HCT116 (cell line): ENCODE measurements around the gene NCAN. TPM values are rescaled to one million over a fixed set of nuclear protein-coding genes. Genes with fewer than 3 reads are reported as not detected.

ENCODE experiments used
- ATAC-seq: fragments of 200-7000 bp; cut with Tn5 transposase; 2 replicates; pipeline ENCODE4 v1.9.1; 2020; ENCODE audit warnings: mild to moderate bottlenecking, moderate library complexity
- BruUV-seq: library from RNA; stranded (reverse); fragments of 400-500 nt; replicated peaks from 2 replicates; lab custom pipeline; 2021; lab: Mats Ljungman, UMichigan
- CTCF ChIA-PET: fragments of 300-600 bp; sonication (Branson Sonifier 250); formaldehyde crosslinking; loops from one replicate; lab custom pipeline; 2021; ENCODE audit warnings: antibody characterized with exemption; lab: Charles Lee
- POLR2A ChIA-PET: fragments of 300-600, 350-600 bp; sonication (Branson Sonifier 250); formaldehyde crosslinking; loops from one replicate; lab custom pipeline; 2021; ENCODE audit warnings: antibody characterized with exemption; lab: Charles Lee
- RAD21 ChIA-PET, 2 experiments: fragments of 300-600 bp; sonication (Branson Sonifier 250); formaldehyde crosslinking; loops; one replicate each; lab custom pipeline; 2023; ENCODE audit warnings: low total read pairs in 2 of 2; ENCODE audit not compliant: uncharacterized antibody in 2 of 2, unreplicated experiment in 2 of 2, low non-redundant PET in 1 of 2; lab: Charles Lee
- DNase-seq: peaks from one replicate; pipeline ENCODE4 v3.0.0-alpha.2; 2010; ENCODE audit warnings: low read depth, low spot score
- H2AFZ ChIP-seq: fragments of 200-600 bp; shearing (Covaris generic), sonication (generic); 2 replicates; pipeline ENCODE4 v1.6.1; 2017; ENCODE audit warnings: low read depth, mixed run types, mixed read lengths, antibody characterized with exemption, low read length; ENCODE audit not compliant: poor library complexity, severe bottlenecking
- H3K27ac ChIP-seq: 2 replicates; pipeline ENCODE4 v1.5.1; 2012; ENCODE audit warnings: low read depth, low read length
- H3K27me3 ChIP-seq: fragments of 200-600 bp; sonication (generic); 2 replicates; pipeline ENCODE4 v1.6.1; 2016; ENCODE audit warnings: mixed run types, low read length, mixed read lengths; ENCODE audit not compliant: insufficient read depth
- H3K36me3 ChIP-seq, 2 experiments: fragments of 200-500 bp in 1 of 2; fragments of 200-600 bp in 1 of 2; sonication (Bioruptor generic) in 1 of 2; sonication (generic) in 1 of 2; 2 replicates each; pipeline versions ENCODE4 v1.5.1 to v1.6.1; 2014 to 2016; ENCODE audit warnings: low read length in 2 of 2, inconsistent platforms in 1 of 2, mixed read lengths in 1 of 2, mixed run types in 1 of 2; ENCODE audit not compliant: insufficient read depth in 2 of 2, control insufficient read depth in 1 of 2
- H3K4me1 ChIP-seq, 2 experiments: fragments of 200-600 bp in 1 of 2; sonication (generic) in 1 of 2; 2 replicates each; pipeline versions ENCODE4 v1.5.1 to v1.6.1; 2012 to 2017; ENCODE audit warnings: low read length in 2 of 2, inconsistent platforms in 1 of 2, mild to moderate bottlenecking in 1 of 2, mixed read lengths in 1 of 2, mixed run types in 1 of 2, moderate library complexity in 1 of 2; ENCODE audit not compliant: insufficient read depth in 2 of 2, control insufficient read depth in 1 of 2
- H3K4me2 ChIP-seq: fragments of 200-600 bp; sonication (generic); 2 replicates; pipeline ENCODE4 v1.6.1; 2017; ENCODE audit warnings: mixed run types, low read length, mixed read lengths
- H3K4me3 ChIP-seq, 2 experiments: fragments of 200-600 bp in 1 of 2; sonication (generic) in 1 of 2; replicated peaks in 1 of 2; 2 replicates each; pipeline ENCODE4 v1.5.1; 2011 to 2016; ENCODE audit warnings: low read length in 2 of 2, control low read depth in 1 of 2, low read depth in 1 of 2, mild to moderate bottlenecking in 1 of 2, mixed read lengths in 1 of 2, mixed run types in 1 of 2
- H3K79me2 ChIP-seq: fragments of 200-600 bp; sonication (generic); 2 replicates; pipeline ENCODE4 v1.6.1; 2017; ENCODE audit warnings: mild to moderate bottlenecking, mixed run types, low read length, moderate library complexity, mixed read lengths; ENCODE audit not compliant: insufficient read depth
- H3K9ac ChIP-seq: fragments of 200-600 bp; sonication (generic); 2 replicates; pipeline ENCODE4 v1.6.1; 2016; ENCODE audit warnings: low read length, mixed read lengths
- H3K9me2 ChIP-seq: fragments of 200-600 bp; sonication (generic), shearing (Covaris generic); 2 replicates; pipeline ENCODE4 v1.6.1; 2017; ENCODE audit warnings: mixed run types, mild to moderate bottlenecking, moderate library complexity; ENCODE audit not compliant: insufficient read depth
- H3K9me3 ChIP-seq, 2 experiments: fragments of 200-500 bp in 1 of 2; fragments of 200-600 bp in 1 of 2; sonication (Bioruptor generic) in 1 of 2; sonication (generic) in 1 of 2; 2 replicates each; pipeline ENCODE4 v1.6.1; 2014 to 2017; ENCODE audit warnings: low read length in 2 of 2, mixed read lengths in 2 of 2, inconsistent platforms in 1 of 2, low read depth in 1 of 2, mild to moderate bottlenecking in 1 of 2, mixed run types in 1 of 2, moderate library complexity in 1 of 2; ENCODE audit not compliant: control insufficient read depth in 1 of 2, insufficient read depth in 1 of 2
- H4K20me1 ChIP-seq: fragments of 200-600 bp; sonication (generic), shearing (Covaris generic); 2 replicates; pipeline ENCODE4 v1.6.1; 2017; ENCODE audit warnings: mixed run types, mild to moderate bottlenecking, moderate library complexity; ENCODE audit not compliant: insufficient read depth
- ATF3 ChIP-seq: IDR thresholded peaks from 2 replicates; pipeline ENCODE4 v1.6.1; 2012
- CBX3 ChIP-seq: IDR thresholded peaks from 2 replicates; pipeline ENCODE4 v1.6.1; 2012; ENCODE audit warnings: low read depth
- CTCF ChIP-seq, 3 experiments: fragments of 200-600 bp in 1 of 3; sonication (generic) in 1 of 3; IDR thresholded peaks in 2 of 3; conservative IDR thresholded peaks in 1 of 3; 2 replicates each; pipeline ENCODE4 v1.5.1; 2012 to 2017; ENCODE audit warnings: low read depth in 2 of 3, low read length in 2 of 3, antibody characterized with exemption in 1 of 3, borderline replicate concordance in 1 of 3, control low read depth in 1 of 3, mild to moderate bottlenecking in 1 of 3, mixed read lengths in 1 of 3, mixed run types in 1 of 3, moderate library complexity in 1 of 3; ENCODE audit not compliant: insufficient read depth in 1 of 3
- ELF1 ChIP-seq: IDR thresholded peaks from 2 replicates; pipeline ENCODE4 v1.6.1; 2012; ENCODE audit warnings: low read depth, borderline replicate concordance
- EZH2phosphoT487 ChIP-seq: fragments of 200-600 bp; IDR thresholded peaks from 2 replicates; pipeline ENCODE4 v1.6.1; 2018; ENCODE audit warnings: antibody characterized with exemption, borderline replicate concordance
- FOSL1 ChIP-seq: IDR thresholded peaks from 2 replicates; pipeline ENCODE4 v1.6.1; 2012; ENCODE audit warnings: low read depth
- MAX ChIP-seq: IDR thresholded peaks from 2 replicates; pipeline ENCODE4 v1.6.1; 2012
- POLR2A ChIP-seq: IDR thresholded peaks from 2 replicates; pipeline ENCODE4 v1.7.0; 2011; ENCODE audit warnings: borderline replicate concordance; ENCODE audit not compliant: insufficient read depth, insufficient read length; ENCODE audit errors: extremely low read depth
- POLR2AphosphoS5 ChIP-seq: IDR thresholded peaks from 2 replicates; pipeline ENCODE4 v1.6.1; 2011; ENCODE audit warnings: mild to moderate bottlenecking, low read depth, low read length, moderate library complexity
- SRF ChIP-seq: IDR thresholded peaks from 2 replicates; pipeline ENCODE4 v1.6.1; 2012; ENCODE audit warnings: low read depth
- YY1 ChIP-seq: IDR thresholded peaks from 2 replicates; pipeline ENCODE4 v1.6.1; 2011; ENCODE audit warnings: low read length, low read depth, moderate library complexity, mild to moderate bottlenecking; ENCODE audit not compliant: insufficient replicate concordance; ENCODE audit errors: extremely low read depth
- ZFX ChIP-seq: fragments of 450-650 bp; IDR thresholded peaks from 2 replicates; pipeline ENCODE4 v1.6.1; 2017
- ZNF274 ChIP-seq: fragments of 200-500 bp; sonication (Bioruptor generic); IDR thresholded peaks from 2 replicates; pipeline ENCODE4 v1.6.1; 2014; ENCODE audit warnings: mild to moderate bottlenecking, low read depth, low read length, inconsistent platforms
- intact Hi-C: fragments of 100-400 bp; cut with micrococcal nuclease; formaldehyde crosslinking; loops from 2 replicates; pipeline ENCODE4 v1.10.0; 2022
- total RNA-seq: library from RNA; stranded (reverse); gene quantifications from one replicate; pipeline ENCODE4 v1.2.1, GENCODE V29; 2021; ENCODE audit not compliant: unreplicated experiment

NCAN gene
- total RNA-seq, 1 experiment from 2014 or later: 0.07 TPM

- no peaks in the 10 kb centered on the region for H3K4me1 ChIP-seq
- no peak overlapping the region for H3K4me3 ChIP-seq
- ChIA-PET CTCF (no interaction called here), RAD21 (no interaction called here), POLR2A (no interaction called here)
- no peaks in the 10 kb centered on the region for H3K79me2 ChIP-seq
- no peaks in the 10 kb centered on the region for H4K20me1 ChIP-seq
- no peak overlapping the region for H2AFZ ChIP-seq
- no peak for DNase-seq
- no TSS peak for BruUV-seq
- H3K4me2 ChIP-seq: no peak overlapping the region
- no peak for TF ChIP-seq CTCF (IDR thresholded peaks at IDR 0.05 in 2 of 3, conservative IDR thresholded peaks at IDR 0.05 in 1 of 3; ENCODE audit: borderline replicate concordance in 1 of 3, insufficient read depth in 1 of 3, low read depth in 2 of 3, low read length in 2 of 3)
- no peak for TF ChIP-seq CBX3
- no peak for TF ChIP-seq ZNF274
- TF ChIP-seq ELF1: no peak
- TF ChIP-seq ZFX: no peak
- TF ChIP-seq SRF: no peak
- no peak for TF ChIP-seq MAX
- TF ChIP-seq POLR2A: no peak
- TF ChIP-seq, all 23 proteins: peak for 0
- no peak for ATAC-seq
- Histone ChIP-seq H3K27me3 (no peaks in the 10 kb centered on the region), H3K9me2 (no peaks in the 10 kb centered on the region), H3K9ac (no peak overlapping the region), H3K27ac (no peak overlapping the region), H3K36me3 (peaks cover 20 to 24% of the 10 kb centered on the region in 2 experiments), H3K9me3 (no peaks in the 10 kb centered on the region)
- intact Hi-C loops: no loop called here
These were observed 85.4 kb downstream of the NCAN start for GRCh38 chr19:19296953-19297689.

DNA sequence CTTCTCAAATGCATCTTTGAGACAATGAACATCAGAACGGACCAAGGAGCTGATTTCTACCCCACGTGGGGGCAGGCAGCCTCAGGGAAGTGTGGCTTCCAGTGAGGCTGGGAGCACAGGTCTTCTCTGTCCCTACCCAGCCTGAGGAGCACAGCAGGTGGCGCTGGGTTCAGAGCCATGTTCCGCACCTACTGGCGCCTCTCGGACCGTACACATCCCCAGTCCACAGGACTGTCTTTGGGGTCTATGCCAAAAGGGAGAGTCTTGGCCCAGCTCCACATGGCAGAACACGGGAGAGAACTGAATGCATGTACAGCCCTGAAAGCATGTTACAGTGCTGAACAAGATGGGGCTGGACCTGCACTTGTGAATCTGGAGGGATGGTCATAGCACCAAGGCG is 86.0 kb downstream of the NCAN start:
- H3K9ac ChIP-seq: no peak overlapping the region
- no peaks in the 10 kb centered on the region for H3K9me3 ChIP-seq
- ChIA-PET POLR2A (no interaction called here), RAD21 (no interaction called here), CTCF (no interaction called here)
- BruUV-seq: no TSS peak
- no peak overlapping the region for H2AFZ ChIP-seq
- DNase-seq (no peak), ATAC-seq (no peak)
- no peaks in the 10 kb centered on the region for H3K9me2 ChIP-seq
- no peaks in the 10 kb centered on the region for H3K4me1 ChIP-seq
- no peak overlapping the region for H3K27ac ChIP-seq
- H4K20me1 ChIP-seq: no peaks in the 10 kb centered on the region
- H3K4me3 ChIP-seq: no peak overlapping the region
- intact Hi-C loops: no loop called here
- H3K4me2 ChIP-seq: no peak overlapping the region
- H3K27me3 ChIP-seq: no peaks in the 10 kb centered on the region
- no peak for TF ChIP-seq SRF
- no peak for TF ChIP-seq ATF3
- no peak for TF ChIP-seq POLR2AphosphoS5
- TF ChIP-seq YY1: no peak
- TF ChIP-seq FOSL1: no peak
- no peak for TF ChIP-seq EZH2phosphoT487
- H3K36me3 ChIP-seq: peaks cover 20 to 26% of the 10 kb centered on the region in 2 experiments
- no peaks in the 10 kb centered on the region for H3K79me2 ChIP-seq
